Type B pancreatic cell (in vitro differentiated cells): Measurements from ENCODE around the gene ARHGEF28. TPM values are rescaled to one million over a fixed set of nuclear protein-coding genes. Genes with fewer than 3 reads are reported as not detected.

Experiments used
- DNase-seq: peaks from one replicate; pipeline ENCODE4 v3.0.0; 2021; ENCODE audit warnings: mixed read lengths; ENCODE audit not compliant: unreplicated experiment; ENCODE audit errors: extremely low spot score
- H3K27ac Mint-ChIP-seq: 2 replicates; pipeline ENCODE4 v1.8.0; 2021; ENCODE audit warnings: mild to moderate bottlenecking, mixed read lengths
- H3K27me3 Mint-ChIP-seq: 2 replicates; pipeline ENCODE4 v1.8.0; 2021; ENCODE audit warnings: mixed read lengths
- H3K36me3 Mint-ChIP-seq: 2 replicates; pipeline ENCODE4 v1.8.0; 2021; ENCODE audit warnings: mixed read lengths
- H3K4me1 Mint-ChIP-seq: one replicate; pipeline ENCODE4 v1.8.0; 2021; ENCODE audit warnings: mixed read lengths; ENCODE audit not compliant: unreplicated experiment
- H3K4me3 Mint-ChIP-seq: 2 replicates; pipeline ENCODE4 v1.8.0; 2021; ENCODE audit warnings: mild to moderate bottlenecking, mixed read lengths
- H3K9me3 Mint-ChIP-seq: 2 replicates; pipeline ENCODE4 v1.8.0; 2021; ENCODE audit warnings: mixed read lengths
- total RNA-seq: library from RNA; stranded (reverse); gene quantifications from 2 replicates; pipeline ENCODE4 v1.2.1, GENCODE V29; 2021; ENCODE audit warnings: low replicate concordance
- TF ChIP-seq, protein P1 (sequence below): fragments of 200-600 bp; sonication (generic); conservative IDR thresholded peaks from 2 replicates; pipeline ENCODE4 v1.5.0; 2021; ENCODE audit warnings: antibody characterized with exemption, mild to moderate bottlenecking

ARHGEF28 gene
- total RNA-seq, 1 donor from 2014 or later = 24.9 TPM

DNA sequence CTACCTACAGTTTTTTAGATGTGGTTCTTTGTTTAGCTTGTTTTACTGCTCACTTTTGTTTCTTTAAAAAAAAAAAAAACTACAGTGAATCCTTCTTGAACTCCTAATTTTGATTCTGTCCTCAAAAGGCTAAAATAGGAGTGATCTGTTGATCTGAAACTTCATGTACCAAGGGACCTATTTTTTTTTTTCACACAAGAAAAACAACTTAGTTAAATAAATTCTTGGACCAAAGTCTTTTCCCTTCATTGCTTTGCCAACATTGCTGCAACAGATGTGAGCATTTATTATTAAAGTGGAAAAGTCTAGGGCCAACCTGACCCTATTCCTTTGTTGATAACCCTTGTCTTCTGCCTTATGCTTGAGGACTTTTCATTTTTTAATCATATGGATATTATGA is 236.8 kb downstream of the ARHGEF28 start:
- H3K36me3 Mint-ChIP-seq = peaks cover 18% of the 10 kb centered on the region
- H3K4me3 Mint-ChIP-seq = no peak overlapping the region
- H3K4me1 Mint-ChIP-seq = no peaks in the 10 kb centered on the region
- H3K9me3 Mint-ChIP-seq = no peaks in the 10 kb centered on the region
- TF ChIP-seq, protein P1, sequence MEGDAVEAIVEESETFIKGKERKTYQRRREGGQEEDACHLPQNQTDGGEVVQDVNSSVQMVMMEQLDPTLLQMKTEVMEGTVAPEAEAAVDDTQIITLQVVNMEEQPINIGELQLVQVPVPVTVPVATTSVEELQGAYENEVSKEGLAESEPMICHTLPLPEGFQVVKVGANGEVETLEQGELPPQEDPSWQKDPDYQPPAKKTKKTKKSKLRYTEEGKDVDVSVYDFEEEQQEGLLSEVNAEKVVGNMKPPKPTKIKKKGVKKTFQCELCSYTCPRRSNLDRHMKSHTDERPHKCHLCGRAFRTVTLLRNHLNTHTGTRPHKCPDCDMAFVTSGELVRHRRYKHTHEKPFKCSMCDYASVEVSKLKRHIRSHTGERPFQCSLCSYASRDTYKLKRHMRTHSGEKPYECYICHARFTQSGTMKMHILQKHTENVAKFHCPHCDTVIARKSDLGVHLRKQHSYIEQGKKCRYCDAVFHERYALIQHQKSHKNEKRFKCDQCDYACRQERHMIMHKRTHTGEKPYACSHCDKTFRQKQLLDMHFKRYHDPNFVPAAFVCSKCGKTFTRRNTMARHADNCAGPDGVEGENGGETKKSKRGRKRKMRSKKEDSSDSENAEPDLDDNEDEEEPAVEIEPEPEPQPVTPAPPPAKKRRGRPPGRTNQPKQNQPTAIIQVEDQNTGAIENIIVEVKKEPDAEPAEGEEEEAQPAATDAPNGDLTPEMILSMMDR = no peak
- no peak overlapping the region for H3K27ac Mint-ChIP-seq
- no peaks in the 10 kb centered on the region for H3K27me3 Mint-ChIP-seq
- DNase-seq = no peak

DNA sequence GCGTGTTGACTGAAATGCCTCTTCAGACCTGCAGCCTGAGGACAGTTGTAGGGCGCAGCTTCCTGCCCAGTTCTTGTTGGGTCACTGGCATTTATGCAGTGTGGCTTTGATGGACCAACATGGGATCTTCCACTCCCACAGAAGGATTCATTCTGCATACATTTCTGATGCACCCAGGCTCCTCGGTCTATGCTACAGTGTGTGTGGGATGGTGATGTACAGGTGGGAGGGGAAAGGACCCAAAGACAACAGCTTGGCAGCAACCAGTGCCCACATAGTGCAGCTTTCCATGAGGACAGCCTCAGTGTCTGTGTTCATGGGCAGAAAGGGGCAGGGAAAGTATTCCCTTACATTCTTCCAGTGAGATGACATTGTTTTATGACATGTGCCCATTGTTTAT is 237.9 kb downstream of the ARHGEF28 start:
- DNase-seq = no peak
- H3K9me3 Mint-ChIP-seq = no peaks in the 10 kb centered on the region
- H3K4me1 Mint-ChIP-seq = no peaks in the 10 kb centered on the region
- H3K27ac Mint-ChIP-seq = no peak overlapping the region
- no peak overlapping the region for H3K4me3 Mint-ChIP-seq
- no peaks in the 10 kb centered on the region for H3K27me3 Mint-ChIP-seq
- H3K36me3 Mint-ChIP-seq = peaks cover 21% of the 10 kb centered on the region
- TF ChIP-seq, protein P1 = no peak

DNA sequence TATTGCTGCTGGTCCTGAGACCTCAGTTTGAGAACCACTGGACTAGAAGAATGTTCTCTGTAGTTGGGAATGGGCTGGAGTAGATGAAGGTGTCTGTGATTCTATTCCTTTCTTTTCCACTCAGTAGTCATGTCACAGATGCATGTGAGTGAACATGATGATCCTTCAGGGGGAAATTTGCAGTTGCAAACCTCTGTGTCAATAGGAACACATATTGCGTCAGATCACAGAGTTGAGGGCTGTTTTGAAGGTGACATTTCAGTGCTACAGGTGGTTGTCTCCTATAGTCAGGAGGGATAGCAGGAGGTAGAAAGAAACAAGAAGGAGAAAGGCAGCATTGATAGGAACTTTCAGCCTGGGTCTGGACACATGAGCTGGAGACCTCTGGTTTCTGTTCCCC is 239.3 kb downstream of the ARHGEF28 start:
- no peaks in the 10 kb centered on the region for H3K4me1 Mint-ChIP-seq
- H3K27ac Mint-ChIP-seq = no peak overlapping the region
- no peaks in the 10 kb centered on the region for H3K27me3 Mint-ChIP-seq
- TF ChIP-seq, protein P1 = no peak
- peaks cover 20% of the 10 kb centered on the region for H3K36me3 Mint-ChIP-seq
- no peak overlapping the region for H3K4me3 Mint-ChIP-seq
- DNase-seq = no peak
- no peaks in the 10 kb centered on the region for H3K9me3 Mint-ChIP-seq

DNA sequence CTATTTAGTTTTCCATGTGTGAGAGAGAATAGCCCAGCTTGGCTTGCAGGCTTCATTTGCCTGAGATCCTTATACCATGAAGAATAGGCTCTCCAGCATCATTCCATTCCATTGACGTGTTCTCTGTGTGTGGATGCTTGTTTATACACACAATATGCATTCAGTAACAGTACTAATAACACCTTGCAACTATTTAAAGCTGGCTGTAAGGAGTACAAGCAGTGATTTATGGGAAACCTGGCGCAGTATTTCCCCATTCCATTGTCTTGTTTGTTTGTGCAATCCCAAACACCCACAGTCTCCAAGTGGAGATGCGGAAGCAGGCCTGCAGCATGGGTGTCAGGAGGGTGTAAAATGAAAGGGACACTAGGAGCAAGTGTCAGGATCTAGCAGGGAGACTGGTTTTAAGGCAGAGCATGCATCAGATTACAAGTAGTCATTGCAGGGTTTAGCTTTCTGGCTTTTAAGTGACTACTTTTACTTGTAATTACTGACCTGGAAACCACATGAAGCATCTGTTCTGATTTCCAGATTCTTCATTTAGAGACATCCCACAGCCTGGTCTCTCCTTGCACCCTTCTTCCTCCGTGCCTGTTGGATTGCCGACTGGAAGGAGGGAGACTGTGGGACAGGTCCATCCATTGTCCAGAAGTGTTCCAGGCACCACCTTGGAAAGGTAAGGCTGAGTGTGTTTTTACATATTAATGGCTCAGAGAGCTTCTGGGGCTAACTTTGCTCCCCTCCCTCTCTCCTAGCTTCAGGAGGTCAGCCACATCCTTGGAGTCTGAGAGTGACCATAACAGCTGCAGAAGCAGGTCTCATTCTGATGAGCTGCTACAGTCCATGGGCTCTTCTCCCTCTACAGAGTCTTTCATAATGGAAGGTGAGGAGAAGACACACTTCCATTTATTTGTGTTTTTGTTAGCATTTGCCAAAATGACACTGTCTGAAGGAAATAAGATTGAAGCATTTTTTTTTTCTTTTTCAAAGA is 241.6 kb downstream of the ARHGEF28 start:
- no peaks in the 10 kb centered on the region for H3K9me3 Mint-ChIP-seq
- H3K27ac Mint-ChIP-seq = no peak overlapping the region
- DNase-seq = no peak
- no peaks in the 10 kb centered on the region for H3K4me1 Mint-ChIP-seq
- no peak overlapping the region for H3K4me3 Mint-ChIP-seq
- TF ChIP-seq, protein P1 = no peak
- peaks cover 20% of the 10 kb centered on the region for H3K36me3 Mint-ChIP-seq
- H3K27me3 Mint-ChIP-seq = no peaks in the 10 kb centered on the region

DNA sequence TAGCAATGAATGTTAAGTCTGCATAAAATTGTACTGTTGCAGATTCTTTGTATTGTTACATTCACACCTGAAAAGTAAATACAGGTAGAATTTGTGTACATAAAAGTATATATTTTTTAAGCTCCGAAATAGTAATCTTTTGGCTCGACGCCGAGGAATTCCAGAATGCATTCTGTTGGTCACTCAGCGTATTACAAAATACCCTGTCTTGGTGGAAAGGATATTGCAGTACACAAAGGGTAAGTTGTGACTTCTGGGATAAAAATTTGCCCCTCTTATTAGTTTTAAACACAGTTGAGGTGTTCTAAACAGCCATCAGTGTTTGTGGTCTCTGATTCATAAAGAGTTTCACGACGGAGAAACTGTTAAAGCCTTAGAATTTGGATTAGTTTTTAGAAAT is 257.6 kb downstream of the ARHGEF28 start:
- H3K27ac Mint-ChIP-seq = no peak overlapping the region
- H3K9me3 Mint-ChIP-seq = no peaks in the 10 kb centered on the region
- TF ChIP-seq, protein P1 = no peak
- DNase-seq = no peak
- H3K4me1 Mint-ChIP-seq = no peaks in the 10 kb centered on the region
- H3K27me3 Mint-ChIP-seq = no peaks in the 10 kb centered on the region
- peaks cover 18% of the 10 kb centered on the region for H3K36me3 Mint-ChIP-seq
- no peak overlapping the region for H3K4me3 Mint-ChIP-seq
